K562 (cell line): ENCODE data around the gene SLC10A3. TPM values are rescaled to one million over a fixed set of nuclear protein-coding genes. Genes with fewer than 3 reads are reported as not detected.

Experiments
- ATAC-seq: fragments of 200-7000 bp; cut with Tn5 transposase; 3 replicates; pipeline ENCODE4 v1.9.1; 2020; ENCODE audit warnings: moderate library complexity
- BruUV-seq: library from RNA; stranded (reverse); fragments of 400-500 nt; replicated peaks from 2 replicates; lab custom pipeline; 2021; lab: Mats Ljungman, UMichigan
- CTCF ChIA-PET: fragments of 300-600 bp; formaldehyde crosslinking; extraction: SDS; loops from one replicate; lab custom pipeline; 2021; ENCODE audit warnings: low intra/inter-chr PET ratio; lab: Yijun Ruan, JAX
- POLR2A ChIA-PET: fragments of 300-600, 350-650 bp; sonication (Branson Sonifier 250); formaldehyde crosslinking; extraction: SDS; loops from one replicate; lab custom pipeline; 2021; ENCODE audit warnings: antibody characterized with exemption, inconsistent platforms; lab: Yijun Ruan, JAX
- DNase-seq, 4 experiments: peaks; one replicate each; pipeline versions ENCODE4 v3.0.0 to v3.0.0-alpha.2; 2011 to 2018; ENCODE audit warnings: low spot score in 3 of 4, mixed read lengths in 3 of 4; ENCODE audit errors: extremely low read depth in 1 of 4
- FAIRE-seq: peaks from 2 replicates; lab custom pipeline; 2011; peaks lifted over from hg19 to GRCh38; lab: Jason Lieb, UNC
- H2AFZ ChIP-seq: 2 replicates; pipeline ENCODE4 v1.6.0; 2011; ENCODE audit warnings: low read depth, low read length, control low read depth, inconsistent platforms
- H3K27ac ChIP-seq: fragments of 200-600 bp; 3 replicates; pipeline ENCODE4 v1.8.0; 2011; ENCODE audit warnings: low read depth, mild to moderate bottlenecking, control low read depth, inconsistent platforms, low read length, moderate library complexity, mixed read lengths; ENCODE audit errors: extremely low read depth
- H3K27me3 ChIP-seq, 2 experiments: fragments of 300-600 bp in 1 of 2; 2 replicates in 1 of 2; 3 replicates in 1 of 2; pipeline versions ENCODE4 v1.6.0 to v1.8.0; 2011; ENCODE audit warnings: inconsistent platforms in 2 of 2, low read length in 2 of 2, mild to moderate bottlenecking in 1 of 2, mixed read lengths in 1 of 2, moderate library complexity in 1 of 2; ENCODE audit not compliant: control insufficient read depth in 2 of 2, insufficient read depth in 2 of 2
- H3K36me3 ChIP-seq: fragments of 300-600 bp; 3 replicates; pipeline ENCODE4 v1.8.0; 2011; ENCODE audit warnings: mild to moderate bottlenecking, low read length, inconsistent platforms; ENCODE audit not compliant: control insufficient read depth, insufficient read depth
- H3K4me1 ChIP-seq, 2 experiments: fragments of 200-600 bp in 1 of 2; replicated peaks in 1 of 2; 2 replicates in 1 of 2; 3 replicates in 1 of 2; pipeline versions ENCODE4 v1.5.1 to v1.8.0; 2011; ENCODE audit warnings: inconsistent platforms in 2 of 2, low read length in 2 of 2, mild to moderate bottlenecking in 1 of 2, mixed read lengths in 1 of 2, moderate library complexity in 1 of 2; ENCODE audit not compliant: control insufficient read depth in 2 of 2, insufficient read depth in 2 of 2
- H3K4me2 ChIP-seq: 2 replicates; pipeline ENCODE4 v1.6.1; 2011; ENCODE audit warnings: low read length, control low read depth, inconsistent platforms, mixed read lengths; ENCODE audit not compliant: insufficient read depth
- H3K4me3 ChIP-seq: fragments of 200-600 bp; sonication (generic), shearing (Covaris generic); 2 replicates; pipeline ENCODE4 v1.5.1; 2016; ENCODE audit warnings: control low read depth, inconsistent platforms
- H3K79me2 ChIP-seq: fragments of 200-600 bp; 3 replicates; pipeline ENCODE4 v1.8.0; 2011; ENCODE audit warnings: low read length, inconsistent platforms; ENCODE audit not compliant: control insufficient read depth, insufficient read depth
- H3K9ac ChIP-seq, 2 experiments: 2 replicates each; pipeline versions ENCODE4 v1.6.0 to v1.6.1; 2011; ENCODE audit warnings: low read depth in 2 of 2, low read length in 2 of 2, control low read depth in 1 of 2, inconsistent platforms in 1 of 2, mild to moderate bottlenecking in 1 of 2, mixed read lengths in 1 of 2; ENCODE audit not compliant: insufficient read depth in 1 of 2
- H3K9me1 ChIP-seq: one replicate; pipeline ENCODE4 v1.6.0; 2011; ENCODE audit warnings: inconsistent platforms, mild to moderate bottlenecking, low read length, moderate library complexity; ENCODE audit not compliant: control insufficient read depth, insufficient read depth
- H3K9me3 ChIP-seq: replicated peaks from 2 replicates; pipeline ENCODE4 v1.5.1; 2011; ENCODE audit warnings: low read depth, low read length, inconsistent platforms; ENCODE audit not compliant: control insufficient read depth, insufficient read depth
- H4K20me1 ChIP-seq: replicated peaks from 2 replicates; pipeline ENCODE4 v1.6.1; 2011; ENCODE audit warnings: low read length, inconsistent platforms, mixed read lengths; ENCODE audit not compliant: control insufficient read depth, insufficient read depth
- ELK1 ChIP-seq: sonication (generic); formaldehyde crosslinking; IDR thresholded peaks from 2 replicates; pipeline ENCODE4 v1.8.1; 2022; ENCODE audit warnings: missing genetic modification reagents
- ERF ChIP-seq: fragments of 450-650 bp; formaldehyde crosslinking; IDR thresholded peaks from 2 replicates; pipeline ENCODE4 v1.4.0; 2020; ENCODE audit warnings: mild to moderate bottlenecking, mixed read lengths
- HINFP ChIP-seq: fragments of 450-650 bp; conservative IDR thresholded peaks from 2 replicates; pipeline ENCODE4 v1.6.1; 2016; ENCODE audit warnings: missing genetic modification characterization, low read depth, mild to moderate bottlenecking, control low read depth, missing compliant biosample characterization
- POLR2A ChIP-seq: fragments of 450-650 bp; conservative IDR thresholded peaks from 2 replicates; pipeline ENCODE4 v1.6.1; 2016
- POLR2G ChIP-seq: fragments of 200-400 bp; formaldehyde crosslinking; IDR thresholded peaks from 2 replicates; pipeline ENCODE4 v1.6.1; 2017; ENCODE audit warnings: low read depth, mild to moderate bottlenecking, antibody characterized with exemption, low read length, moderate library complexity
- RBFOX2 ChIP-seq: fragments of 200-400 bp; formaldehyde crosslinking; IDR thresholded peaks from 2 replicates; pipeline ENCODE4 v1.6.1; 2017; ENCODE audit warnings: low read depth, mild to moderate bottlenecking, low read length, moderate library complexity
- SPI1 ChIP-seq: IDR thresholded peaks from 2 replicates; pipeline ENCODE4 v1.6.1; 2011; ENCODE audit warnings: low read depth, low read length, control low read depth, borderline replicate concordance
- SUPT5H ChIP-seq: fragments of 450-650 bp; IDR thresholded peaks from 2 replicates; pipeline ENCODE4 v1.6.1; 2016
- WGBS: fragments of 100-300 bp; shearing (Covaris generic); methylation state at CpG from one replicate; pipeline ENCODE4 v1.1.6; 2016; ENCODE audit warnings: low coverage, mixed read lengths; ENCODE audit not compliant: insufficient coverage; ENCODE audit errors: missing lambda C conversion rate; 5-methylcytosine and 5-hydroxymethylcytosine counted together
- in situ Hi-C: fragments of 300-500 bp; cut with MboI; formaldehyde crosslinking; loops from 4 replicates; pipeline ENCODE4 v1.15.0; 2018; ENCODE audit warnings: inconsistent platforms, mixed read lengths
- intact Hi-C: fragments of 100-400 bp; cut with micrococcal nuclease; formaldehyde crosslinking; loops from 2 replicates; pipeline ENCODE4 v1.14.2; 2022
- polyA plus RNA-seq, 8 experiments: library from polyadenylated mRNA; depleted of rRNA in 4 of 8; stranded (reverse) in 5 of 8; unstranded in 3 of 8; fragments of >200 nt; fragmentation: Nextera tagmentation in 2 of 8; fragmentation: Illumina TruSeq in 1 of 8; extraction: Ambion mirVana in 2 of 8; extraction: Trizol in 1 of 8; gene quantifications; 2 replicates each; pipeline versions ENCODE4 v1.2.1 to v1.2.3, GENCODE V29; 2011 to 2014; ENCODE audit warnings: inconsistent platforms in 1 of 8, missing spikeins in 1 of 8
- total RNA-seq, 7 experiments: library from RNA; depleted of rRNA in 6 of 7; stranded (reverse); fragments of >200 nt in 6 of 7; fragmentation: Illumina TruSeq in 2 of 7; extraction: Trizol in 2 of 7; gene quantifications; 2 replicates each; pipeline versions ENCODE4 v1.2.1 to v1.2.3, GENCODE V29; 2011 to 2021; ENCODE audit warnings: low replicate concordance in 1 of 7
- TF ChIP-seq, protein P1 (sequence below): sonication (generic); formaldehyde crosslinking; IDR thresholded peaks from 2 replicates; pipeline ENCODE4 v1.8.1; 2022; ENCODE audit warnings: missing genetic modification reagents
- TF ChIP-seq, protein P2 (sequence below): fragments of 250-450 bp; sonication (Bioruptor Pico); IDR thresholded peaks from 2 replicates; pipeline ENCODE4 v1.8.0; 2022; ENCODE audit warnings: moderate library complexity, mild to moderate bottlenecking, inconsistent platforms

Gene SLC10A3
- total and polyA plus RNA-seq, 9 of the 15 experiments (the other 6 are each of a cell fraction or from before 2014, with no cell fraction given): 5.2 to 30.6 (median 16.7) TPM

- in situ Hi-C loops: loop anchor here (10.0 to 25.0 kb wide), 3 partner anchors 125 to 368 kb away; partner anchors contain the start of genes DNASE1L1, EMD and FLNA
- ChIA-PET POLR2A (interaction anchor here (1.1 kb wide), 1 partner anchor 132 kb away, joined by 4 read pairs; the partner anchor contains the start of gene RPL10), CTCF (no interaction called here)
- intact Hi-C loops: no loop called here
- Histone ChIP-seq H3K9me1 (no peaks in the 10 kb centered on the region), H3K4me3 (no peak overlapping the region), H3K36me3 (peaks cover 46% of the 10 kb centered on the region; the same call in 2 of the 3 replicates), H3K27me3 (no peaks in the 10 kb centered on the region), H4K20me1 (no peaks in the 10 kb centered on the region), H3K27ac (no peak overlapping the region), H3K79me2 (peaks cover 5% of the 10 kb centered on the region; the same call in 2 of the 3 replicates), H3K4me1 (peaks cover 11 to 37% of the 10 kb centered on the region in 2 experiments; a peak in 4 of 5 replicates), H3K9me3 (no peaks in the 10 kb centered on the region), H2AFZ (no peak overlapping the region), H3K9ac (peak overlapping the region in 1 of 2 experiments; percentile 69; a peak in 2 of 4 replicates), H3K4me2 (no peak overlapping the region)
- no peak for FAIRE-seq
- ATAC-seq: no peak
- WGBS: 86% methylated on average over 5 of the region's 11 CpGs
- TF ChIP-seq SUPT5H: peak; percentile 3; the same call in 1 of the 2 replicates
- TF ChIP-seq ERF (CRISPR knock-in tag): no peak
- TF ChIP-seq SPI1: no peak
- peak; percentile 46; the same call in 1 of the 2 replicates for TF ChIP-seq RBFOX2
- peak; percentile 4; the same call in 1 of the 2 replicates for TF ChIP-seq POLR2A
- TF ChIP-seq ELK1 (CRISPR knock-in tag): no peak
- TF ChIP-seq, protein P1, sequence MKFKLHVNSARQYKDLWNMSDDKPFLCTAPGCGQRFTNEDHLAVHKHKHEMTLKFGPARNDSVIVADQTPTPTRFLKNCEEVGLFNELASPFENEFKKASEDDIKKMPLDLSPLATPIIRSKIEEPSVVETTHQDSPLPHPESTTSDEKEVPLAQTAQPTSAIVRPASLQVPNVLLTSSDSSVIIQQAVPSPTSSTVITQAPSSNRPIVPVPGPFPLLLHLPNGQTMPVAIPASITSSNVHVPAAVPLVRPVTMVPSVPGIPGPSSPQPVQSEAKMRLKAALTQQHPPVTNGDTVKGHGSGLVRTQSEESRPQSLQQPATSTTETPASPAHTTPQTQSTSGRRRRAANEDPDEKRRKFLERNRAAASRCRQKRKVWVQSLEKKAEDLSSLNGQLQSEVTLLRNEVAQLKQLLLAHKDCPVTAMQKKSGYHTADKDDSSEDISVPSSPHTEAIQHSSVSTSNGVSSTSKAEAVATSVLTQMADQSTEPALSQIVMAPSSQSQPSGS (CRISPR knock-in tag): no peak
- TF ChIP-seq, protein P2, sequence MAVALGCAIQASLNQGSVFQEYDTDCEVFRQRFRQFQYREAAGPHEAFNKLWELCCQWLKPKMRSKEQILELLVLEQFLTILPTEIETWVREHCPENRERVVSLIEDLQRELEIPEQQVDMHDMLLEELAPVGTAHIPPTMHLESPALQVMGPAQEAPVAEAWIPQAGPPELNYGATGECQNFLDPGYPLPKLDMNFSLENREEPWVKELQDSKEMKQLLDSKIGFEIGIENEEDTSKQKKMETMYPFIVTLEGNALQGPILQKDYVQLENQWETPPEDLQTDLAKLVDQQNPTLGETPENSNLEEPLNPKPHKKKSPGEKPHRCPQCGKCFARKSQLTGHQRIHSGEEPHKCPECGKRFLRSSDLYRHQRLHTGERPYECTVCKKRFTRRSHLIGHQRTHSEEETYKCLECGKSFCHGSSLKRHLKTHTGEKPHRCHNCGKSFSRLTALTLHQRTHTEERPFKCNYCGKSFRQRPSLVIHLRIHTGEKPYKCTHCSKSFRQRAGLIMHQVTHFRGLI (CRISPR knock-in tag): no peak
- peak; percentile 67 for TF ChIP-seq POLR2G
- no peak for TF ChIP-seq HINFP (tag)
- no TSS peak for BruUV-seq
- DNase-seq: no peak
These were observed 39.9 kb upstream of the SLC10A3 start for GRCh38 chrX:154530286-154530685.
